GM19324 (cell line): ENCODE data around the gene TADA3.
"Not testable (repeated sequence)": the region's sequence is repeated elsewhere in the genome, so short reads cannot be mapped to it uniquely, and the experiment has no call there.

ENCODE experiments used
- ATAC-seq: cut with Tn5 transposase; IDR thresholded peaks from one replicate; pipeline ENCODE4 v1.9.1; 2021; ENCODE audit warnings: mild to moderate bottlenecking, moderate library complexity; ENCODE audit not compliant: unreplicated experiment, low FRiP score

TADA3 gene

DNA sequence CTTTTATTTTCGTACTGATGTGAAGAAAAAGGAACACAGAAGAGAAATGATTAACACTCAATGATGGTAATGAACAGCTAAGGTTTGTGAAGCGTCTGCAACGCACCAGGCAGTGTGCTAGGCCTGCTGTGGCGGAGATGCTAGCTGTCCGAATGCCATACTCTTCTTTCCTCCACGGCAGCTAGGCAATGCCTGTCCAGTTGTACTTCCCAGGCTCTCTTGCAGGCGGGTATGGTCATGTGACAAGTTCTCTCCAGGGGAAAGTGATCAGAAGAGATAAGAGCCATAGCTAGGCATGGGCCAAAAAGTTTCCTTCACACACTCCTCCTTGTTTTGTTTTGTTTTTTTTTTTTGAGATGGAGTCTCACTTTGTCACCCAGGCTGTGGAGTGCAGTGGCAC, 6.7 kb downstream of the TADA3 start:
- ATAC-seq = no peak

DNA sequence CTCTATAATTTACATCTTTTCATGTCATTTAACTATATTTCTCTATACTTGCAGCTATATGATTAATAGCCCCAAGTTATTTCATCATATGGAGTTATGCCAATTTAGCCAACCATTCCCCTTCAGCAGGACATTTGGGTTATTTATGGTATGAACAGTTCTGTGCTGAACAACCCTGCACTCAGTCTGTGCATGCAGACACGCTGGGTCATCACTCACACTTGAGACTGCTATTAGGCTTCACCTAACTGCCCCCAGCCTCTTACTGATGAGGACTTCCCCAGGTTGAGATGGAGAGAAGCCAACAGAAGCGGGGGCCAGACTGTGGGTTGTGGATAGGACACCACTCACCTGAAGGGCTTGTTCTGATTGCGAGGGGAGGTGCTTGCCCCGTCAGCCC, 7.3 kb downstream of the TADA3 start:
- ATAC-seq = no peak

DNA sequence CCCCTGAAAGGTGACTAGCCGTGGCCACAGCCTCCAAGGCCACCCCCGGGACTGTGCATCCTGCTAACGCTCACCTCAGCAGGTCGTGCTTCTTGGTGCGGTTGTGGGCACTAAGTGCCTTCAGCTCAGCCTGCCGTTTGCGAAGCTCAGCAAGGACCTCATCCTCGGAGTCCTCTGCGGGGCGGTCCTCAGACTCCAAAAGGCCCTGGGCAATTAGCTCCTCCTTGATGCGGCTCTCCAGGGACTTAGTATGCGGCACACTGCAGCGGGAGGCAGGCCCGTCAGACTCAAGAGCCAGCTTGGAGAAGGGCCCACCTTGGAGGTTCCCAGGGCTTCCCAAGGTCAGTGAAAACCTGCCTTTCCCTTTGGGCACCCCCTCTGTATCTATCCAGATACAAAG, 8.3 kb downstream of the TADA3 start:
- no peak for ATAC-seq

DNA sequence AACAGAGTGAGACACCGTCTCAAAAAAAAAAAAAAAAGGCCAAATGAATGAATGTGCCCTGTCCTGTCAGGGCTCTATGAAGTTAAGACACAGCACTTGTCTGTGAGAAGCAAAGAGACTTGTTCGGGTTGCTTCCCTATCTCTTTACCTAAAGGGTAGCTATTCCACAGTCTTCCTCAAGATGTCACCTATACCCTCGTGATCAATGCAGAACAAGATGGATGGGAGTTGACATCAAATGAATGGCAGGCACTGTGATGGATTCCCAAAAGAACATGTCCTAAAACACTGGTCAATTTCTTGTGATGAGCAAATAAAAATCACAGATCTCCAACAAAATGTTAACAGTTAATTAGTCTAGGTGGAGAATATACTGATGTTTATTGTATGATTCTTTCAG, 9.5 kb downstream of the TADA3 start:
- no peak for ATAC-seq

DNA sequence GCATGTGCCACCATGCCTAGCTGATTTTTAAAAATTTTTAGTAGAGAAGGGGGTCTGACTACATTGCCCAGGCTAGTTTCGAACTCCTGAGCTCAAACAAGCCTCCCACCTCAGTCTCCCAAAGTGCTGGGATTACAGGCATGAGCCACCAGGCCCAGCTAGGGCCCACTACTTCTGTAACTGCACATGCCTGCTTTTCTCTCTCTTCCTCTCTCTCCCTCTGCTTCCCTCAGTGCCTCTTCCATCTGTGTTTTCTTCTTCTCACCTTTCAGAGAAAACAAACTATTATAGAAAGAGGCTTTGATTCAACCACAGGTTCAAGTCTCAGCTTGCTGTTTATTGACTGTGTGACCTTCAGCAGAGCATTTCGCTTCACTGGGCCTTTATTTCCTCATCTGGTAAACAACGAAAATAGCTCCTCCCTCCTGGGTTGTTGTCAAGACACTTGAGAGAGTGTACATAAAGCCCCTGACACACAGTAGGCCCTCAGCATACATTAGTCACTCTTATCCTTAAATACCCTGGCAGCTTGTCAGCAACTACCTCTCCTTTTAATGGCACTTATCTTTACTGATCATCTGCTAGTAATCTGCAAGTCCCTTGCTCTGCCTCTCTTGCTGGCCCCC, 10.2 kb downstream of the TADA3 start:
- ATAC-seq = no peak

DNA sequence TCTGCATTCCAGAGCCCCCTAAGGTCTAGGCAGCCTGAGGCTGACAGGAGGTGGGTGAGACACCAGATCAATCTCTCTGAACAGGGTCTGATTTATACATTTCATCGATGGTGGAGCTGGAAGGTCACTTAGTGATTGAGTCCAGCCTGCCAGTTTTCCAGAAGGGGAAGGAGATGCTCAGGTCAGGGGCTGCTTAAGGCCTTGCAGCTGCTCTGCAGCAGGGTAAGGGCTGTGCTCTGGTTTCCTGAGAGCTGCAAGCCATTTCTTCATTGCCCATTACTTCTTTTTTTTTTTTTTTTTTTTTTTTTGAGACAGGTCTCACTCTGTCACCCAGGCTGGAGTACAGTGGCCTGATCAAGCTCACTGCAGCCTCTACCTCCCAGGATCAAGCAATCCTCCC, 10.7 kb downstream of the TADA3 start:
- no peak for ATAC-seq

DNA sequence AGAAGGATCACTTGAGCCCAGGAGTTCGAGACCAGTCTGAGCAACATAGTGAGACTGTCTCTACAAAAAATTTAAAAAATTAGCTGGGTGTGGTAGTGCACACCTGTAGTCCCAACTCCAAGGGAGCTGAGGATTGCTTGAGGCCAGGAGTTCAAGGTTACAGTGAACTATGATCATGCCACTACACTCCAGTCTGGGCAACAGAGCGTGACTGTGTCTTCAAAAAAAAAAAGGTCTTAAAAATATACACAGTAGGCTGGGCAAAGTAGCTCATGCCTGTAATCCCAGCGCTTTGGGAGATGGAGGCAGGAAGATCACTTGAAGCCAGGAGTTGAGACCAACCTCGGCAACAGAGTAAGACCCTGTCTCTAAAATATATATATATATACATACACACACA, 11.4 kb downstream of the TADA3 start:
- ATAC-seq = no peak

DNA sequence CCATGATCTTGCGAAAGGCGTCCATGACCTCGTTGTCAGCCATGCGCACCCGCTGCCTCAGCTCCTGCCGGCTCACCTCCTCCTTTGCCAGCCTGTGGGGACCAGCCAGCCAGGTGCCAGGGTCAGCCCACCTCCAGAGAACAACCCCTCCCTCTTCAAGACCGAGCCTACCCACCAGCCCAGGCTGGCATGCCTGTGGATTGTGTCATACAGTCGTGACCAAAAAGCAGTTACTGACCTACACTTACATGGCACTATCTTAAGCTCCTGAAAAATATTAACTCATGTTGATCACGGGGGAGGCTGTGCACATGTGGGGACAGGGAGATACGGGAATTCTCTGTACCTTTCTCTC, 11.8 kb downstream of the TADA3 start:
- no peak for ATAC-seq

DNA sequence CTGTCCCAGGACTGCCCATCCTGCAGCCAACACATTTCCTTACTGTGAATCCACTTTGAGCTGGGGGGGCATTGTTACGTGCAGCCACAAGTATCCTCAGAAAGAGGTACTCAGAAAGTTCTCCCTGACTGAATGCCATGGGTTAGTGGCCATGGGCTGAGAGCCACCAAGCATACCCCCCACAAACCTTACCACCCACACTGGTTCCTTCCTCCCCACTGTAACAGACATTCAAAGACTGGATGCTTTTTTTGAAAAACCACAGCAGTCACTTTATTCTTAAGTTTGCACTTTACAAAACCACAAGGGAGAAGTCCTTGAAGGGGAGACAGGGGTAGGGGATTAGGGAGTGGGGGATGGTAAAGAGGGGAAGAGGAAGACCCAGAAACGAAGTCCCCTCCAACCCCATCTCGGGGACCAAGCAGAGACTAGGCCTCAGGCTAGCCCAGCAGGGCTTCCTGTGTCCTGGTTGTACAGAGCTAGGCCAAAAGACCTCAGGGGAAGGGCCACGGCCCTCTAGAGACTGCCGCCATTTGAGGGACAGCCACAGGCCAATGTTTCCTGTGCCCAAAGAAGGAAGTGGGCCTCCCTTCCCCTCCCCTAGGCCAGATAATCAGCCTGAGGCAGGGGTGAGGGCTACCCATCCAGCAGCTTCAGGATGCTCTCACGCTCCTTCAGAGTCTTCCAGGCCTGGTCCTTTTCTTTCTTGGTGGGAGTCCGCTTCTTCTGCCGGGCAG, 12.4 kb downstream of the TADA3 start:
- no peak for ATAC-seq

DNA sequence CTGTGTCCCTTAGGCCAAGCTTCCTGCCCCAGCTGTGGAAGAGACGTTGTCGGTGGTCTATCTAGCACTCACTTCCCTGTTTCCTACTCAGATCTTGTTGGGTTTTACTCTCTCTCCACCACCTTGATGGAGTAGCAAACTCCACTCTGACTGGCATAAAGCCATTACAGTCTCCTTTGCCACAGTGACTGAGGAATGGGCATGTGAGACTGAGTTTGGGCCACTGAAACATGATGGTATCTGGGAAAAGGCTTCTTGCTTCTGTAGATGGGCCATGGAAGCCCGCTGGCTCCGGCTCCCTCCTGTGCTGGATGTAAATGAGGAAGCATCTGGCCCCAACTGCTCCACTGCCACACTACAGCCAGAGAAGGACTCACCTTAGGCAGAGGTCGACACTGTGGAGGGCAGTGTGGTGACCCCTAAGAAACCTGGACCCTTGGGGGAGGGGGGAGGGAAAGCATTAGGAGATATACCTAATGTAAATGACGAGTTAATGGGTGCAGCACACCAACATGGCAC, 13.1 kb downstream of the TADA3 start:
- no peak for ATAC-seq

DNA sequence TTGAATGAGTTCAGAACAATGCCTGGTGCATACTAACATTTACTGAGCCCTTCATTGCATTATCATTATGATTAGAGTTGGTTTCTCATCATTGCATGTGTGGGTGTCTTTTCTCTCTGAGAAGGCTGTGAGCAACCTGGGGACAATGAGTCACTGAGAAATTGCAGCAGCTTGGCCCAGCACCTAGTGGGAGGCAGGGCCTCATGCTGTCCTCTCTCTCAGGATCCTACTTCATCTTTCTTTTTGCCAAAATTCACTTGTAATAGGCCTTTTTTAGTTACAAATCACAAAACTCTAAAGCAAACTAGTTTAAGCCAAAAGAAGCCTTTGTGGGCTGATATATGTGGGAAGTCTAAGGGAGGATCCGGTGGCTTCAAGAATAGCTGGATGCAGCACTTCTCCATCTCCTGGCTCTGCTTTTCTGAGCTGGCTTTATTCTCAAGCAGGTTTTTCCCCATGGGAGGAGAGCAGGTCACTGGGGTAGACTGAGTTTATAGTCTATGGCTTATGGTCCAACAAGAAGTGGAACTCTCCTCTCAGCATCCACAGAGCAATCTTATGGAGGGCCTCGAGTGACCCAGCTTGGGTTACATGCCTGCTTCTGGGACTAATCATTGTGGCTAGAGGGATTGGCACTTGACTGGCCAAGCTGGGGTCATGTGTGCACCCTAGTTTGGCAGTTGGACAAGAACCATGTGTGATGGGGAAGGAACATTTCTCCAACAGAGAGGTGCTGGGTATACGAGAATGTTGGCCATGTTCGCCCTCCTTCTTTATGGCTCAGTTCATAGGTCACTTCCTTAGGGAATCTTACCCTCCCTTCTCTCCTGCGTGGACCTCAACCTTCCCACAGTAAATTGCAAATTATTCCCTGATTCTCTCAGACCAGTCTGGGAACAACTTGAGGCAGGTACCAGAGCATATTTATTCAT, 13.9 kb downstream of the TADA3 start:
- ATAC-seq = no peak

DNA sequence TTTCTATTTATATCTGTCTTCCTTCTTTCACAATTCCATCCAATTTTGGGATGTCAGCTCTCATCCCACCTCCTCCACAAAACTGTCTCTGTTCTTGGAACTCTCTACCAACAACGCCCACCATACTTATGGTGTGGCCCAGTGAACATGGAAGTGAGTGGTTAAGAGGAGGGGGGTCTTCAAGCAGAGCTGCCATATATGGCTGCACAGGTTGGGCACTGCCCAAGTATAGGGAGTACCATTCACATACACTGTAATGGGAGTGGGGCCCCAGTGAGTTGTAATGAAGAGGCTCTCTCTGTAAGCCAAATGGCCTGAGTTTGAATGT, 14.6 kb downstream of the TADA3 start:
- no peak for ATAC-seq

DNA sequence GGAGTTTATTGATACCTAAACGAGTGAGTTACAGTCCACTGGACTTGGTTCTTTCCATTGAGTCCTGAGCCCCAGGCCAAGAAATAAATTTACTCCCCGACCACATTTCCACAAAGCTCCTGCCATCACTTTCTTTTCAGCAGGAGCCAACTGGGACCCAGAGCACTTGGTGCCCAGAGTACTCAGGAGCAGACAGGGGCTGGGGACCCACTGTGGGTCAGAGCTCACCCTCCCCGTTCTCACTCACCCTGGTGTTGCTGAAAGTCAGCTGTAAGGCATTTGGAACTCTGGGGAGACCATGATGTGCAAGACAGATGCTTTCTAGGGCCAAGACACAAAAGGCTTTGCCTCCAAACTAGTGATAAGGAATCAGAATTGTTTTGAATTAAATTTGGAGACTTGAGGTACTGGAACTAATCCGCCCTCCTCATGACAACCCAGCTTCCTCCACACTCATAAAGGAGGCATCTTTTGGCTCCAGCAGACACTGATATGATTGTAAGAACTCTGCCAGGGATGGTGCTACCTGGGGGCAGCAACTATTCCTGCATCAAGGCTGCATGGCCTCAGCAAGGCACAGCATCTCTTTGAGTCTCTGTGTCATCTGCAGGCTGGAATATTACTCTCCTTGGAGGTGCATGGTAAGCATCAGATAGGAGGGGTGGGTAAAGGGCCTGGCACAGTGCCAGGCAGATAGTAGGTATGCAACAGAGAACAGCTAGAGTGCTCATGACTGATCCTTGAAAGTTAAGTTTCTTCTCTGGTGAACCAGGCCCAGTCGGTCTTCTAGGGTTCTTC, 15.2 kb downstream of the TADA3 start:
- no peak for ATAC-seq

DNA sequence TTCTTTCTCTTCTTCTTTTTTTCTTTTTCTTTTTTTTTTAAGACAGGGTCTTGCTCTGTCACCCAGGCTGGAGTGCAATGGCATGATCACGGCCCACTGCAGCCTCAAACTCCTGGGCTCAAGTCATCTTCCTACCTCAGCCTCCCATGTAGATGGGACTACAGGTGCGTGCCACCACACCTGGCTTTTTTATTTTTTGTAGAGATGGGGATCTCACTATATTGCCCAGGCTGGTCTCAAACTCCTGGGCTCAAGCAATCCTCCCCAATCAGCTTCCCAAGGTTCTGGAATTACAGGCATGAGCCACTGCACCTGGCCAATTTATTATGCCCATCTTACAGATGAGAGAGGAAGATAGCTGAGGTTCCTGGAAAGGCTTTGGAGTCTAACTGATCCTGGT, 21.3 kb downstream of the TADA3 start:
- not testable (repeated sequence) for ATAC-seq

DNA sequence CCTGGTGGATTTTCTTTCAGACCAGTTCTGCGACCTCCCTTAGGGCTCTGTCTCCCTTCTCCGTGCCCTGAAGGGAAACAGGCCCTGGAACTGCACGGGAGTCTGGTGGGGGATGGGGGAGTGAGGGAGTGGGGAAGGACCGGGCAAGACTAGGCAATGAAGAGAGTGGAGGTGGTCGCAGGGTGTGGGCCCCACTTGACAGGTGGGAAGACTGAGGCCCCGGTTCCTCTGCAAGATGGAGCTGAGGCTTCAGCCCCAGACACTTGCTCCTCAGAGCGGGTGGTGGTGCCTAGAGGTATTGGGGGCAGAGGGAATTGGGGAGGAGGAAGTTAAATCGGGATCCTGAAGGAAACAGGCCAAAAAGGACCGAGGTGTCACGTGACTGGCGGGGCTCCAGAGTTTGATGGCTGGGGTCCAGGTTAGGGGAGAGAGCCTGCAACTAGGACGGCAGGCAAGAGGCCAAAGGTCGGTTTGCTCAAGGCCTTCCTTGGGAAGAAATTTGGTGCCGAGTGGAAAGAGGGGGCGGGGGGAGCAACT, 21.9 kb downstream of the TADA3 start:
- no peak for ATAC-seq

DNA sequence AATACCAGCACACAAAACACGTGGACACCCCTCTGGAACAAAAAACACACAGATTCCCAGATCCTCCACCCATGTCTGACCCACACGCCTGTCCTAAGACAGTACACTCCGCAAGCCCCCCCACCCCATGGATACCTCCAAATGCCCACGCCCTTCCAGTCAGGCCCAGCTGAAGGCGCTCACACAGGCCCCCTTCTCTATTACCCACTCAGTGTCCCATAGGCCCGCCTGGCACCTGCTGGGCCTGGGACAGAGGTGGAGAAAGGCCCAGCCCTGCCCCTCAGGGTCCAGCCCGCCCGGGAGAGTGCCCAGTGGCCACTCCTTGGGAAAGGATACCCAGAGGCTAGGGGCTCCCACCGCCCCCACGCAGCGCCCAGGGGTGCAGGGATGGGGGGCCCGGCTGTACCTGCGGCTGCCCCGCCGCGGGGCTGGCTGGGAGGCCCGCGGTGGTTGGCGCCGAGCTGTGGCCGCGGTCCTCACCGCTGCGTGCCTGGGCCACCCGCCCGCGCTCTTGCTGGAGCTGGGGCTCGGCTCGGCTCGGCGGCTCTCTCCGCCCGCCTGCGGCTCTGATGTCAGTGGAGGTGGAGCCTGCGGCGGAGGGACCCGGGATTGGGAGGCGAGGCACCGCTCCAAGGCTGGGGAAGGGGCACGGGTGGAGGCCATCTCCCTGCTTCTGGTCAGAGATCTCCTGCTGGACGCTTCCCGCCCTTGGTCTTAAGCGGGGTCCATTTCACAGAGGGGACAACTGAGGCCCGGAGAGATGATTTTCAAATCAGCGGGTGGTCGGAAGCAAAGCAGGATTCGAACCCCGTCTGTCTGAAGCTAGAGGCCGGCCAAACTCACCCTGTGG, 22.6 kb downstream of the TADA3 start, which contains the start of gene CAMK1:
Gene CAMK1, minus strand, starts transcription at position 522 of the 850 bp plus-strand sequence. CDS start 2,198 bp downstream, outside the sequence.
- no peak for ATAC-seq

DNA sequence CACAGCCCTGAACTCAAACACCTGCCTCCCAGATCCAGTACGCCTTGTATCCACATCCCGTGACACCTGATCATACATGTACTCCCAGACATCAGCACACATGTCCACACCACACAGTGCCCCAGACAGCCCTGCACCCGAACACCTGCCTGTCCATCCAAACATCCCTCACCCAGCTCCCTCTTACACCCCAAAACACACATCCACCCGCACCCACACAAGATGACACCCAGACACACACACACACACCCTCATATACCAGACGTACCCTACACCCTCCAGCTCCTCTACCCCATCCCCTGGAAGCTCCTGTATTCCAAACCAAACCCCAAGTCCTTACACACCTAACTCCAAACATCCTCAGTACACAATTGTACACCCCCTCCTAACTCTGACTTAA, 23.3 kb downstream of the TADA3 start:
- ATAC-seq = no peak

DNA sequence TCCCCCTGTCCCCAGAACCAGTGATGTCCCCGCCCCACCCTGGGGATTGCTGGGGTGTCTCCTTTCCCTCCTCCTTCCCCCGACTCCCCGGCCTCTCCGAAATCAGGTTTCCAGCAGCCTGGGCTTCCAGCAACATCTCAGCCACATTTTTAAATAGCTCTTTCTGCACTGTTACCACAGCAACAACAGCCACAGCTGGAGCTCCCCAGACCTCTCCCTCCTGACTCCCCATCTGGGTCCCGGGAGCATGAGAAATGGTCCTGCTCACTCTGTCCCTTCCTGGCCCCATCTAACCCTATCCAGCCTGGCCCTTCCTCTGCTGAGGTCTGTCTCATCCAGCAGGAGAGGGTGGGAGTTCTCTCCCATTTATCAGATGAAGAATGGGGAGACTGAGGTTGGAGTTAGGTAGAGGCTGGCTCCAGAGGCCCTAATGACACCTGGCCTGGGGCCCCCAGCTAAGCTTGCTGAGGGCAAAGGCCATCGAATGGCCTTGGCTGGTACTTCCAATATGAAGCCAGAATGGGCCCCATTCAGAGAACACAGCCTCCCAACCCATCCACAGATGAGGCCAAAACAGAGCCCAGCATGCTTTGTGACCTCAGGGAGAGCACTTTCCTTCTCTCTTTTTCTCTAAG, 24.0 kb downstream of the TADA3 start:
- ATAC-seq = no peak

DNA sequence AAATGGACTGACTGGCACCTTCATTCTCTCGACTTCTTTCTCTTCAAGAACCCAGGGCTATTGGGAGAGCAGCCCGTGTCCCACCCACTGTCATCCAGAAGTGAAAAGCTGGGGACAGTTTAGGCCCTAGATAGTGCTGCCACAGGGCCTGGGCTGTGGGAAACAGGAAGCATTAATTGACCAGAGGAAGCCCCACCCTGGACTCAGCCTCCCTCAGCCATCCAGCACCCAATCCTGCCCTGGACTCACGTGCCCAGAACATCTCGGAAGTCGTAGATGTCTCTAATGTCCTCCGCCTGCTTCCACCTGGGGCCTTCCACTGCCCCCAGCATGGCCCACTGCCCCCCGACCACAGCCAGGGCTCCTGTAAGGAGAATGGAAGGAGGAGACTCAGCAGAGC, 24.9 kb downstream of the TADA3 start:
- ATAC-seq = no peak
